HCT116 (cell line): ENCODE measurements around the gene TMEM258. TPM values are rescaled to one million over a fixed set of nuclear protein-coding genes. Genes with fewer than 3 reads are reported as not detected.

ENCODE experiments used
- ATAC-seq: fragments of 200-7000 bp; cut with Tn5 transposase; 2 replicates; pipeline ENCODE4 v1.9.1; 2020; ENCODE audit warnings: mild to moderate bottlenecking, moderate library complexity
- BruUV-seq: library from RNA; stranded (reverse); fragments of 400-500 nt; replicated peaks from 2 replicates; lab custom pipeline; 2021; lab: Mats Ljungman, UMichigan
- CTCF ChIA-PET: fragments of 300-600 bp; sonication (Branson Sonifier 250); formaldehyde crosslinking; loops from one replicate; lab custom pipeline; 2021; ENCODE audit warnings: antibody characterized with exemption; lab: Charles Lee
- POLR2A ChIA-PET: fragments of 300-600, 350-600 bp; sonication (Branson Sonifier 250); formaldehyde crosslinking; loops from one replicate; lab custom pipeline; 2021; ENCODE audit warnings: antibody characterized with exemption; lab: Charles Lee
- RAD21 ChIA-PET, 2 experiments: fragments of 300-600 bp; sonication (Branson Sonifier 250); formaldehyde crosslinking; loops; one replicate each; lab custom pipeline; 2023; ENCODE audit warnings: low total read pairs in 2 of 2; ENCODE audit not compliant: uncharacterized antibody in 2 of 2, unreplicated experiment in 2 of 2, low non-redundant PET in 1 of 2; lab: Charles Lee
- DNase-seq: peaks from one replicate; pipeline ENCODE4 v3.0.0-alpha.2; 2010; ENCODE audit warnings: low read depth, low spot score
- H2AFZ ChIP-seq: fragments of 200-600 bp; shearing (Covaris generic), sonication (generic); 2 replicates; pipeline ENCODE4 v1.6.1; 2017; ENCODE audit warnings: low read depth, mixed run types, mixed read lengths, antibody characterized with exemption, low read length; ENCODE audit not compliant: poor library complexity, severe bottlenecking
- H3K27ac ChIP-seq: 2 replicates; pipeline ENCODE4 v1.5.1; 2012; ENCODE audit warnings: low read depth, low read length
- H3K27me3 ChIP-seq: fragments of 200-600 bp; sonication (generic); 2 replicates; pipeline ENCODE4 v1.6.1; 2016; ENCODE audit warnings: mixed run types, low read length, mixed read lengths; ENCODE audit not compliant: insufficient read depth
- H3K36me3 ChIP-seq, 2 experiments: fragments of 200-500 bp in 1 of 2; fragments of 200-600 bp in 1 of 2; sonication (Bioruptor generic) in 1 of 2; sonication (generic) in 1 of 2; 2 replicates each; pipeline versions ENCODE4 v1.5.1 to v1.6.1; 2014 to 2016; ENCODE audit warnings: low read length in 2 of 2, inconsistent platforms in 1 of 2, mixed read lengths in 1 of 2, mixed run types in 1 of 2; ENCODE audit not compliant: insufficient read depth in 2 of 2, control insufficient read depth in 1 of 2
- H3K4me1 ChIP-seq, 2 experiments: fragments of 200-600 bp in 1 of 2; sonication (generic) in 1 of 2; 2 replicates each; pipeline versions ENCODE4 v1.5.1 to v1.6.1; 2012 to 2017; ENCODE audit warnings: low read length in 2 of 2, inconsistent platforms in 1 of 2, mild to moderate bottlenecking in 1 of 2, mixed read lengths in 1 of 2, mixed run types in 1 of 2, moderate library complexity in 1 of 2; ENCODE audit not compliant: insufficient read depth in 2 of 2, control insufficient read depth in 1 of 2
- H3K4me2 ChIP-seq: fragments of 200-600 bp; sonication (generic); 2 replicates; pipeline ENCODE4 v1.6.1; 2017; ENCODE audit warnings: mixed run types, low read length, mixed read lengths
- H3K4me3 ChIP-seq, 2 experiments: fragments of 200-600 bp in 1 of 2; sonication (generic) in 1 of 2; replicated peaks in 1 of 2; 2 replicates each; pipeline ENCODE4 v1.5.1; 2011 to 2016; ENCODE audit warnings: low read length in 2 of 2, control low read depth in 1 of 2, low read depth in 1 of 2, mild to moderate bottlenecking in 1 of 2, mixed read lengths in 1 of 2, mixed run types in 1 of 2
- H3K79me2 ChIP-seq: fragments of 200-600 bp; sonication (generic); 2 replicates; pipeline ENCODE4 v1.6.1; 2017; ENCODE audit warnings: mild to moderate bottlenecking, mixed run types, low read length, moderate library complexity, mixed read lengths; ENCODE audit not compliant: insufficient read depth
- H3K9ac ChIP-seq: fragments of 200-600 bp; sonication (generic); 2 replicates; pipeline ENCODE4 v1.6.1; 2016; ENCODE audit warnings: low read length, mixed read lengths
- H3K9me2 ChIP-seq: fragments of 200-600 bp; sonication (generic), shearing (Covaris generic); 2 replicates; pipeline ENCODE4 v1.6.1; 2017; ENCODE audit warnings: mixed run types, mild to moderate bottlenecking, moderate library complexity; ENCODE audit not compliant: insufficient read depth
- H3K9me3 ChIP-seq, 2 experiments: fragments of 200-500 bp in 1 of 2; fragments of 200-600 bp in 1 of 2; sonication (Bioruptor generic) in 1 of 2; sonication (generic) in 1 of 2; 2 replicates each; pipeline ENCODE4 v1.6.1; 2014 to 2017; ENCODE audit warnings: low read length in 2 of 2, mixed read lengths in 2 of 2, inconsistent platforms in 1 of 2, low read depth in 1 of 2, mild to moderate bottlenecking in 1 of 2, mixed run types in 1 of 2, moderate library complexity in 1 of 2; ENCODE audit not compliant: control insufficient read depth in 1 of 2, insufficient read depth in 1 of 2
- H4K20me1 ChIP-seq: fragments of 200-600 bp; sonication (generic), shearing (Covaris generic); 2 replicates; pipeline ENCODE4 v1.6.1; 2017; ENCODE audit warnings: mixed run types, mild to moderate bottlenecking, moderate library complexity; ENCODE audit not compliant: insufficient read depth
- EZH2phosphoT487 ChIP-seq: fragments of 200-600 bp; IDR thresholded peaks from 2 replicates; pipeline ENCODE4 v1.6.1; 2018; ENCODE audit warnings: antibody characterized with exemption, borderline replicate concordance
- JUND ChIP-seq: IDR thresholded peaks from 2 replicates; pipeline ENCODE4 v1.6.1; 2012
- SP1 ChIP-seq: IDR thresholded peaks from 2 replicates; pipeline ENCODE4 v1.6.1; 2012; ENCODE audit warnings: low read depth
- TCF7L2 ChIP-seq: IDR thresholded peaks from 2 replicates; pipeline ENCODE4 v1.7.0; 2011; ENCODE audit warnings: borderline replicate concordance, inconsistent platforms; ENCODE audit not compliant: insufficient read depth, insufficient read length; ENCODE audit errors: extremely low read depth
- ZBTB33 ChIP-seq: IDR thresholded peaks from 2 replicates; pipeline ENCODE4 v1.6.1; 2011; ENCODE audit warnings: mild to moderate bottlenecking, low read length, moderate library complexity; ENCODE audit not compliant: insufficient replicate concordance; ENCODE audit errors: extremely low read depth
- ZNF274 ChIP-seq: fragments of 200-500 bp; sonication (Bioruptor generic); IDR thresholded peaks from 2 replicates; pipeline ENCODE4 v1.6.1; 2014; ENCODE audit warnings: mild to moderate bottlenecking, low read depth, low read length, inconsistent platforms
- intact Hi-C: fragments of 100-400 bp; cut with micrococcal nuclease; formaldehyde crosslinking; loops from 2 replicates; pipeline ENCODE4 v1.10.0; 2022
- total RNA-seq: library from RNA; stranded (reverse); gene quantifications from one replicate; pipeline ENCODE4 v1.2.1, GENCODE V29; 2021; ENCODE audit not compliant: unreplicated experiment
- TF ChIP-seq, protein P1 (sequence below): IDR thresholded peaks from 2 replicates; pipeline ENCODE4 v1.6.1; 2012; ENCODE audit warnings: low read depth

Gene TMEM258
- total RNA-seq, 1 experiment from 2014 or later = 160 TPM

DNA sequence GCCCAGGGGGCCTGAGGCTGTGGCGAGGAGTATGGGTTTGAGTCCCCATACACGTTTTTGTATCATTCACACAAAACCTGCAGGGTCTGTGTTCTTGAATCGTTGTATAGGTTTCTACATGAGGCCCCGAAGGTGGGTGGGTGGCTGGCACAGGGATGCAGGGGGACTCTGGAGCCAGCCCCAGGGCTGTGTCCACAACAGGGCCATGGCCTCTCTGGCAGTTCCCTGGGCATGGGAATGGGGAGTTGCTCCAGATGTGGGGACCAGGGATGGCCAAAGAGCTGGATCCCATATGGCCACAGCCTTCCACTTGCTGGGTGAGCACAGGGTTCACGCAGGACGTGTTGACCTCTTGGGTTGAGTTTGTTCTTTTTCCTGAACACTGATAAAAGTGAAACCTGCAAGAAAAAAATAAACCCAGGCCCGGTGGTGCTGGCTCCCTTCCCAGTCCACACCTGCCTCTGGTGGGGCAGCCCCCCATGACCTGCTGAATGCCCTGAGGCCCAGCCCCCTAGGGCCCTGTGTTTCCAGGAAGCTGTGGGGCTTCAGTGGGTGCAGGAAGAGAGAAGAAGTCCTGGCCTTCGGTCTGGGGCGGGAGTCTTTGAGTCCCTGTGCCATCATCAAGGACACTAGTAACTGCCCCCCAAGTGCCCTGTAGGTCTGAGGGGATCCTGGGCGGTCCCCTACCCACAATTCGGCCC, 23.9 kb downstream of the TMEM258 start:
- Histone ChIP-seq H3K27ac (no peak overlapping the region), H3K9me2 (no peaks in the 10 kb centered on the region), H2AFZ (no peak overlapping the region), H3K4me1 (peaks cover 10 to 20% of the 10 kb centered on the region in 2 experiments), H3K9ac (no peak overlapping the region), H3K9me3 (no peaks in the 10 kb centered on the region), H3K27me3 (no peaks in the 10 kb centered on the region), H3K4me3 (no peak overlapping the region), H3K36me3 (no peaks in the 10 kb centered on the region), H3K79me2 (0 out of 2 replicates have a peak, but pooled peaks cover 3% of the 10 kb centered on the region), H3K4me2 (no peak overlapping the region), H4K20me1 (no peaks in the 10 kb centered on the region)
- no peak for DNase-seq
- no peak for ATAC-seq
- ChIA-PET CTCF (interaction anchor here (1.7 kb wide), 1 partner anchor 21 kb away, joined by 11 read pairs; no protein-coding TSS in a partner anchor), POLR2A (no interaction called here), RAD21 (no interaction called here)
- intact Hi-C loops = no loop called here
- no TSS peak for BruUV-seq
- TF ChIP-seq JUND = no peak
- TF ChIP-seq ZNF274 = no peak
- TF ChIP-seq, protein P1, sequence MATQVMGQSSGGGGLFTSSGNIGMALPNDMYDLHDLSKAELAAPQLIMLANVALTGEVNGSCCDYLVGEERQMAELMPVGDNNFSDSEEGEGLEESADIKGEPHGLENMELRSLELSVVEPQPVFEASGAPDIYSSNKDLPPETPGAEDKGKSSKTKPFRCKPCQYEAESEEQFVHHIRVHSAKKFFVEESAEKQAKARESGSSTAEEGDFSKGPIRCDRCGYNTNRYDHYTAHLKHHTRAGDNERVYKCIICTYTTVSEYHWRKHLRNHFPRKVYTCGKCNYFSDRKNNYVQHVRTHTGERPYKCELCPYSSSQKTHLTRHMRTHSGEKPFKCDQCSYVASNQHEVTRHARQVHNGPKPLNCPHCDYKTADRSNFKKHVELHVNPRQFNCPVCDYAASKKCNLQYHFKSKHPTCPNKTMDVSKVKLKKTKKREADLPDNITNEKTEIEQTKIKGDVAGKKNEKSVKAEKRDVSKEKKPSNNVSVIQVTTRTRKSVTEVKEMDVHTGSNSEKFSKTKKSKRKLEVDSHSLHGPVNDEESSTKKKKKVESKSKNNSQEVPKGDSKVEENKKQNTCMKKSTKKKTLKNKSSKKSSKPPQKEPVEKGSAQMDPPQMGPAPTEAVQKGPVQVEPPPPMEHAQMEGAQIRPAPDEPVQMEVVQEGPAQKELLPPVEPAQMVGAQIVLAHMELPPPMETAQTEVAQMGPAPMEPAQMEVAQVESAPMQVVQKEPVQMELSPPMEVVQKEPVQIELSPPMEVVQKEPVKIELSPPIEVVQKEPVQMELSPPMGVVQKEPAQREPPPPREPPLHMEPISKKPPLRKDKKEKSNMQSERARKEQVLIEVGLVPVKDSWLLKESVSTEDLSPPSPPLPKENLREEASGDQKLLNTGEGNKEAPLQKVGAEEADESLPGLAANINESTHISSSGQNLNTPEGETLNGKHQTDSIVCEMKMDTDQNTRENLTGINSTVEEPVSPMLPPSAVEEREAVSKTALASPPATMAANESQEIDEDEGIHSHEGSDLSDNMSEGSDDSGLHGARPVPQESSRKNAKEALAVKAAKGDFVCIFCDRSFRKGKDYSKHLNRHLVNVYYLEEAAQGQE = no peak
- TF ChIP-seq EZH2phosphoT487 = no peak
- TF ChIP-seq SP1 = no peak
- TF ChIP-seq TCF7L2 = no peak
- TF ChIP-seq ZBTB33 = no peak
- TF ChIP-seq, all 23 proteins: peak for 0
